Measurements from ENCODE around the gene TRPV4.

The TRPV4 gene

GRCh38 chr12:109878749-109879148 lies 45.6 kb upstream of the TRPV4 start:
- Histone ChIP-seq H3K9me3 (no peaks in the 10 kb centered on the region), H3K36me3 (no peaks in the 10 kb centered on the region), H3K27ac (peak overlapping the region; percentile 84), H3K4me1 (ENCODE audit: control insufficient read depth in 1 of 2, insufficient read depth in 1 of 2, low read depth in 1 of 2, low read length in 1 of 2) (peaks cover 41 to 47% of the 10 kb centered on the region in 2 experiments), H3K27me3 (no peaks in the 10 kb centered on the region), H3K4me3 (ENCODE audit: low read depth in 1 of 2, low read length in 1 of 2) (peak overlapping the region; percentile 80 to 96)
- no peak for TF ChIP-seq CTCF (IDR thresholded peaks at IDR 0.05)

- no peak for TF ChIP-seq CTCF (IDR thresholded peaks at IDR 0.05)
- Histone ChIP-seq H3K27ac (peak overlapping the region; percentile 84), H3K4me1 (ENCODE audit: control insufficient read depth in 1 of 2, insufficient read depth in 1 of 2, low read depth in 1 of 2, low read length in 1 of 2) (peaks cover 41 to 47% of the 10 kb centered on the region in 2 experiments), H3K27me3 (no peaks in the 10 kb centered on the region), H3K36me3 (no peaks in the 10 kb centered on the region), H3K4me3 (ENCODE audit: low read depth in 1 of 2, low read length in 1 of 2) (peak overlapping the region in 1 of 2 experiments; percentile 80), H3K9me3 (no peaks in the 10 kb centered on the region)
Measured at GRCh38 chr12:109878247-109878625, 45.0 kb upstream of the TRPV4 start.

- Histone ChIP-seq H3K27ac (peak overlapping the region; percentile 84), H3K27me3 (no peaks in the 10 kb centered on the region), H3K4me3 (ENCODE audit: low read depth in 1 of 2, low read length in 1 of 2) (no peak overlapping the region), H3K9me3 (no peaks in the 10 kb centered on the region), H3K36me3 (no peaks in the 10 kb centered on the region), H3K4me1 (ENCODE audit: control insufficient read depth in 1 of 2, insufficient read depth in 1 of 2, low read depth in 1 of 2, low read length in 1 of 2) (peaks cover 44 to 52% of the 10 kb centered on the region in 2 experiments)
- TF ChIP-seq CTCF (IDR thresholded peaks at IDR 0.05) = no peak
Measured at GRCh38 chr12:109877504-109878246, 44.5 kb upstream of the TRPV4 start.

- H3K36me3 ChIP-seq = no peaks in the 10 kb centered on the region
- H3K27me3 ChIP-seq = no peaks in the 10 kb centered on the region
- no peaks in the 10 kb centered on the region for H3K9me3 ChIP-seq
- H3K27ac ChIP-seq = peak overlapping the region; percentile 25
- H3K4me3 ChIP-seq (ENCODE audit: low read depth in 1 of 2, low read length in 1 of 2) = no peak overlapping the region
- no peak for TF ChIP-seq CTCF (IDR thresholded peaks at IDR 0.05)
- H3K4me1 ChIP-seq (ENCODE audit: control insufficient read depth in 1 of 2, insufficient read depth in 1 of 2, low read depth in 1 of 2, low read length in 1 of 2) = peaks cover 57 to 65% of the 10 kb centered on the region in 2 experiments
Measured at GRCh38 chr12:109876406-109876805, 43.2 kb upstream of the TRPV4 start.

GRCh38 chr12:109875572-109876131 lies 42.5 kb upstream of the TRPV4 start:
- no peak for TF ChIP-seq CTCF (IDR thresholded peaks at IDR 0.05)
- no peaks in the 10 kb centered on the region for H3K36me3 ChIP-seq
- peaks cover 54 to 62% of the 10 kb centered on the region in 2 experiments for H3K4me1 ChIP-seq (ENCODE audit: control insufficient read depth in 1 of 2, insufficient read depth in 1 of 2, low read depth in 1 of 2, low read length in 1 of 2)
- no peak overlapping the region for H3K4me3 ChIP-seq (ENCODE audit: low read depth in 1 of 2, low read length in 1 of 2)
- H3K27ac ChIP-seq = peak overlapping the region; percentile 25
- no peaks in the 10 kb centered on the region for H3K9me3 ChIP-seq
- no peaks in the 10 kb centered on the region for H3K27me3 ChIP-seq

All from neutrophil (primary cell).